ENCODE measurements around the gene NDUFC2.
"Not testable (repeated sequence)": the region's sequence is repeated elsewhere in the genome, so short reads cannot be mapped to it uniquely, and the experiment has no call there.

- TF ChIP-seq CTCF (IDR thresholded peaks at IDR 0.05; ENCODE audit: extremely low read depth in 1 of 2, insufficient read depth in 1 of 2, low read depth in 1 of 2, low read length in 2 of 2); POLR2AphosphoS5 (IDR thresholded peaks at IDR 0.05; ENCODE audit: insufficient read depth, low read depth, low read length): not testable (repeated sequence)
Measured at GRCh38 chr11:78084506-78084905, 4.8 kb upstream of the NDUFC2 start.

Data from endothelial cell of umbilical vein (primary cell).